GM12872 (cell line): ENCODE measurements around the gene STX8.

Source experiments
- TF ChIP-seq, protein P1 (sequence below): IDR thresholded peaks from 3 replicates; pipeline ENCODE4 v1.5.1; 2011; ENCODE audit warnings: low read depth, mild to moderate bottlenecking, low read length, moderate library complexity; ENCODE audit not compliant: insufficient read depth

Gene STX8

GRCh38 chr17:9346296-9346926, 229.2 kb downstream of the STX8 start:
- TF ChIP-seq, protein P1, sequence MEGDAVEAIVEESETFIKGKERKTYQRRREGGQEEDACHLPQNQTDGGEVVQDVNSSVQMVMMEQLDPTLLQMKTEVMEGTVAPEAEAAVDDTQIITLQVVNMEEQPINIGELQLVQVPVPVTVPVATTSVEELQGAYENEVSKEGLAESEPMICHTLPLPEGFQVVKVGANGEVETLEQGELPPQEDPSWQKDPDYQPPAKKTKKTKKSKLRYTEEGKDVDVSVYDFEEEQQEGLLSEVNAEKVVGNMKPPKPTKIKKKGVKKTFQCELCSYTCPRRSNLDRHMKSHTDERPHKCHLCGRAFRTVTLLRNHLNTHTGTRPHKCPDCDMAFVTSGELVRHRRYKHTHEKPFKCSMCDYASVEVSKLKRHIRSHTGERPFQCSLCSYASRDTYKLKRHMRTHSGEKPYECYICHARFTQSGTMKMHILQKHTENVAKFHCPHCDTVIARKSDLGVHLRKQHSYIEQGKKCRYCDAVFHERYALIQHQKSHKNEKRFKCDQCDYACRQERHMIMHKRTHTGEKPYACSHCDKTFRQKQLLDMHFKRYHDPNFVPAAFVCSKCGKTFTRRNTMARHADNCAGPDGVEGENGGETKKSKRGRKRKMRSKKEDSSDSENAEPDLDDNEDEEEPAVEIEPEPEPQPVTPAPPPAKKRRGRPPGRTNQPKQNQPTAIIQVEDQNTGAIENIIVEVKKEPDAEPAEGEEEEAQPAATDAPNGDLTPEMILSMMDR, result no peak

DNA sequence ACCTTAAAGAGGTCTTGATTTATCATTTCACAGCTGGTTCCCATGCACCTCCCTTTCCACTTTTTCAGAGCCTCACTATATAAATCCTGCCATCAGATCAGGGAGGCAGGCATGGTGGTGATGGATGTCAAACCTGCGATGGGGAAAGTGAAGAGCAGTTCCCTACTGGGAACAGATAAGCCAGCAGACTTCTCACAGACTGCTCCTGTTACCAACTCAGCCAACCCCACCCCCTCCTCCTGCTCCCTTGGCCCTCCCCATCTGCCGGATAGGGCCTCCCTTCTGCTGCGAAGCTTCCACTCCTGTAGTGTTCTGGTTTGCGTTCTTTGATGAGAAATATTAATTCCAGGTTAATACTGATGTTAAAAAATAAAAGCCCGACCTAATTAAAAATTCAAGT, 232.1 kb downstream of the STX8 start:
- TF ChIP-seq, protein P1, result no peak

DNA sequence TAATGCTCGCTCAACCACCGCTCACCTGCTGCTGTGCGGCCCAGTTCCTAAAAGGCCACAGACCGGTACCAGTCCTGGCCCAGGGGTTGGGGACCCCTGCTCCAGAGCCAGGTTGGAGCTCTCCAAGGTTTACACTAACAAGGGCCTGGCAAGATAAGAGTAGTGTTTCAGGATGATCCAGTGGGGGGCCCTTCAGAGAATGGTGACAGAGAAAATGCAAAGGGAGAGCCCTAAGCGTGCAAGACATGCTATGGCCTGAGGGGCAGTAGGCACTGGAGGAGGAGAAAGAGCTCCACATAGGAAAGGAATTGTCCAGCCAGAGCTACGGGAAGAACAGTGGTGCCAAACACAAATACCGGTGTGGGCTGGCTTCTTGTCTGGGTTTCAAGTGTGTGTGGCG, 233.4 kb downstream of the STX8 start:
- TF ChIP-seq, protein P1, result no peak

GRCh38 chr17:9339958-9340357, 235.7 kb downstream of the STX8 start:
- TF ChIP-seq, protein P1, result no peak

DNA sequence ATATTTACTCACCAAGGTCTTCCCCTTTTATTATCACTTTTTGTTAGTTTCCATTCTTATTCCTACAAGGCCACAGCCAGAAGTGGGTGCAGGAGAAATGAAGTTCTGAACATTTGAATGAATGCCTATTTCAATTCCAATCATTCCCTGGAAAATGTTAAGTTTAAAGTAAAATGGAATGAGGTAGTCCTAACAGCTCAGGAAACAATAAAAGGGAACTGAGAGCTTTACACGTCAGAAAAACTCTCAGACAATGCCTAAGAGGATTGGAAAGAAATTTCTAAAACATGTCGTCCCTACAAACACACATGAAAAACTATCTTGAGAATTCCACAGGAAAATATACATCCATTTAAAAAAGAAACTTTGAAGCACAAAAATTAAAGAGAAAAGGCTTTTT, 238.8 kb downstream of the STX8 start:
- TF ChIP-seq, protein P1, result no peak

DNA sequence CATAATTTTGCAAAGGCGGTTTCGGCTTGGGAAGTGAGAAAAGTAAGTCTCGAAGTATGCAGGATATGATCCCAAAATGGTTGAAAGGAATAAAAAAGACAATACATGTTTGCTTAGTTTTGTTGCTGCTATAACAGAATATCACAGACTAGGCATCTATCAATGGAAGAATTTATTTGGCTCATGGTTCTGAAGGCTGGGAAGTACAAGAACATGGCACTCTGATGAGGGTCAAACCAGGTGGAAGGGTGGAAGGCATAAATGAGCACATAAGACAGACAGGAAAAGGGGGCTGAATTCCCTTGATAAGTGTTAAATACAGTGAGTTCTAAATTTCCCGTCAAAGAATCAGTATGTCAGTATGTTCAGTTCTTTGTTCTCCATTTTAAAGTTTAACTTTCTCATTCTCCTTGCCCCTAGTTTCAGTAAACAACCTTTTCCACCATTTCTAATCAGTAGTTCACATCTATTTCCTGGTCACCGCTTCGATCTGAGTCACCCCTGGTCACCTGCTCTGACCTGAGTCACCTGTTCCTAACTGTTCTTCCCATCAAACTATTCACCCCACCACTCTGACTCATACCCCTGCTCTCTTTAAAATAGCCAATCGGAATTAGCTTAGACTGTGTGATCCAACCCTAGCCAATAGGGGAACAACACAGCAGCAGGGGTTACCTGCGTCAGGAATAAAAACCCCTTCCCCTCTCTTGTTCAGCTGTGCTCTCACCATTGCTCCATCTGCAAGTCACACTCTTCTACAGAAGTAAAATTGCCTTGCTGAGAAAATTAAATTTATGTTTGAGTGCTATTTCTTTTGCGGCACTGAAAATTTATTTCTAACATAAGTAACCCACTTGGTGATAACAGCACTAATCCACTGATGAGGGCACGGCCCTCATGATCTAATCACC, 240.8 kb downstream of the STX8 start:
- TF ChIP-seq, protein P1, result no peak

DNA sequence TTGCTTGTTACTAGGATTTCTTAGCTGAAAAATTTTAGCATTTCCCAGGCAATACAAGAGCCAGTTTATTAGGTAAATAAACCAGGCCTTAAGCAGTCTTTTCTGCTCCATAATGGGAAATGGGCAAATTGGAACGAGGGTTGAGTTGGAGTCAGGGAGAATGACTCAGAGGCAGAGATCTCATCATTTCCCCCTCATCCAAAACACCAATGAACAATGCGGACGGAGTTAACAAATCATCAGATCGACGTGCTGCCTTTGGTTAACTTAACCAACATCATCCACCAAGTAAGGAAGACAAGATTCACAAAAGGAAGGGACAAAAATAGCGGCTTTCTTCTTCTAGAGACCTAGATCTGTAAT, 243.5 kb downstream of the STX8 start:
- TF ChIP-seq, protein P1, result no peak
